ENCODE results near the gene SAPCD2. TPM values are rescaled to one million over a fixed set of nuclear protein-coding genes. Genes with fewer than 3 reads are reported as not detected.

Gene SAPCD2
- total RNA-seq, 1 experiment from 2014 or later: 29.8 TPM

DNA sequence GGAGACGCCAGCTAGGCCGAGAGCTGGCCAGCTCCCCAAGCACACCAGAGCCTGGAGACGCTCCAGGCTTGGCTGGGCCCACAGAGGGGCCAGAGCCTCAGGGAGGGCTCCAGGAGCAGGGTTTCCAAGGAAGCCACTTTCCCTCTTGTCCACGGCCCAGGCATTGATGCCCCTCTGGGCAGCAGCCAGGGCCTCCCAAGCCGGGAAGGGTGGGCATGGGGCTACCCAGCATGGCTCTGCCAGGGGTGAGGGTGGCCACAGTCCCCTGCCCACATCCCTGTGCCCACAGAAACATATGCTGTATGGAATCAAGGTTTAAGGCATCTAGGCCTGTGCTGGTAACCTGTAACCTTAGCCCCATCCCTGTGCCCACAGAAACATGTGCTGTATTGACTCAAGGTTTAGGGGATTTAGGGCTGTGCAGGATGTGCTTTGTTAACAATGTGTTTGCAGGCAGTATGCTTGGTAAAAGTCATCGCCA, 45.7 kb upstream of the SAPCD2 start:
- H3K14ac ChIP-seq (ENCODE audit: insufficient read depth, low read length): no peak overlapping the region
- peaks cover 4% of the 10 kb centered on the region; the same call in 1 of the 2 replicates for H3K27me3 ChIP-seq (ENCODE audit: insufficient read depth, low read length)
- WGBS (ENCODE audit: extremely low coverage, insufficient read length, low lambda C conversion rate): no CpG with 5 or more reads among the region's 6 CpGs
- H3K27ac ChIP-seq (ENCODE audit: insufficient read length, low read depth, low read length): no peak overlapping the region
- no peak overlapping the region for H3K4ac ChIP-seq (ENCODE audit: low read depth, low read length)
- no peak overlapping the region for H2BK120ac ChIP-seq (ENCODE audit: low read depth, low read length, poor library complexity, severe bottlenecking)
- H3K4me1 ChIP-seq (ENCODE audit: insufficient read depth, low read length): no peaks in the 10 kb centered on the region
- H2AK5ac ChIP-seq (ENCODE audit: insufficient read length, low read length): no peak overlapping the region
- H4K91ac ChIP-seq (ENCODE audit: insufficient read length, low read depth, low read length): no peak overlapping the region
- no peak for DNase-seq
- H3K27me3 Mint-ChIP-seq (ENCODE audit: low read depth): peaks cover 46% of the 10 kb centered on the region
- no peak overlapping the region for H3K18ac ChIP-seq (ENCODE audit: insufficient read length, low read depth, low read length)
- H4K5ac ChIP-seq (ENCODE audit: insufficient read length, low read depth, low read length): no peak overlapping the region
- H4K20me1 ChIP-seq (ENCODE audit: control insufficient read depth, insufficient read depth, insufficient read length): no peaks in the 10 kb centered on the region
- H2BK20ac ChIP-seq (ENCODE audit: low read depth, low read length, poor library complexity, severe bottlenecking): no peak overlapping the region
- H2BK15ac ChIP-seq (ENCODE audit: low read depth, low read length): no peak overlapping the region
- TF ChIP-seq, protein P1, sequence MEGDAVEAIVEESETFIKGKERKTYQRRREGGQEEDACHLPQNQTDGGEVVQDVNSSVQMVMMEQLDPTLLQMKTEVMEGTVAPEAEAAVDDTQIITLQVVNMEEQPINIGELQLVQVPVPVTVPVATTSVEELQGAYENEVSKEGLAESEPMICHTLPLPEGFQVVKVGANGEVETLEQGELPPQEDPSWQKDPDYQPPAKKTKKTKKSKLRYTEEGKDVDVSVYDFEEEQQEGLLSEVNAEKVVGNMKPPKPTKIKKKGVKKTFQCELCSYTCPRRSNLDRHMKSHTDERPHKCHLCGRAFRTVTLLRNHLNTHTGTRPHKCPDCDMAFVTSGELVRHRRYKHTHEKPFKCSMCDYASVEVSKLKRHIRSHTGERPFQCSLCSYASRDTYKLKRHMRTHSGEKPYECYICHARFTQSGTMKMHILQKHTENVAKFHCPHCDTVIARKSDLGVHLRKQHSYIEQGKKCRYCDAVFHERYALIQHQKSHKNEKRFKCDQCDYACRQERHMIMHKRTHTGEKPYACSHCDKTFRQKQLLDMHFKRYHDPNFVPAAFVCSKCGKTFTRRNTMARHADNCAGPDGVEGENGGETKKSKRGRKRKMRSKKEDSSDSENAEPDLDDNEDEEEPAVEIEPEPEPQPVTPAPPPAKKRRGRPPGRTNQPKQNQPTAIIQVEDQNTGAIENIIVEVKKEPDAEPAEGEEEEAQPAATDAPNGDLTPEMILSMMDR (conservative IDR thresholded peaks at IDR 0.05): no peak; the same call in 2 of the 3 replicates
- H3K9me3 ChIP-seq (ENCODE audit: control insufficient read depth, low read depth, low read length): no peaks in the 10 kb centered on the region
- no peak overlapping the region for H3K4me2 ChIP-seq (ENCODE audit: insufficient read depth, insufficient read length, low read length)
- no peak overlapping the region for H2AFZ ChIP-seq (ENCODE audit: low read length)
- H3K56ac ChIP-seq (ENCODE audit: insufficient read length, low read depth, low read length): no peak overlapping the region
- H3K4me1 Mint-ChIP-seq: no peaks in the 10 kb centered on the region
- H3K36me3 Mint-ChIP-seq (ENCODE audit: insufficient read depth in 1 of 3, low read depth in 3 of 3): no peaks in the 10 kb centered on the region
- no peak overlapping the region for H3K4me3 Mint-ChIP-seq
- no peaks in the 10 kb centered on the region for H3K23me2 ChIP-seq (ENCODE audit: insufficient read length, low read depth, low read length, poor library complexity, severe bottlenecking)
- H3K79me1 ChIP-seq (ENCODE audit: insufficient read depth, low read depth, low read length, poor library complexity, severe bottlenecking): no peaks in the 10 kb centered on the region
- H2BK12ac ChIP-seq (ENCODE audit: insufficient read length, low read depth, low read length): no peak overlapping the region
- H4K8ac ChIP-seq (replicated peaks; ENCODE audit: insufficient read length, low read depth, low read length): no peak overlapping the region
- H3K27ac Mint-ChIP-seq: peak overlapping the region in 1 of 3 experiments; percentile 67; a peak in 1 of 7 replicates
- H3K9me3 Mint-ChIP-seq: peaks cover 0 to 3% of the 10 kb centered on the region in 2 experiments; a peak in 2 of 5 replicates
- no peak overlapping the region for H3K9ac ChIP-seq (ENCODE audit: extremely low read depth, insufficient read length, low read length)
- H2BK5ac ChIP-seq (ENCODE audit: insufficient read length, low read length): no peak overlapping the region
- no peak overlapping the region for H3K23ac ChIP-seq (ENCODE audit: insufficient read length, low read depth, low read length)
- no peaks in the 10 kb centered on the region for H3K79me2 ChIP-seq (ENCODE audit: insufficient read depth, low read length)
- H3T11ph ChIP-seq (ENCODE audit: low read length): no peak overlapping the region

All from H9 (cell line).